ENCODE measurements around the gene COPS8.

Gene COPS8

GRCh38 chr2:237147317-237147716 lies 61.6 kb downstream of the COPS8 start:
- H3K4me1 ChIP-seq (ENCODE audit: insufficient read depth, low read length, severe bottlenecking), result no peaks in the 10 kb centered on the region
- no peaks in the 10 kb centered on the region for H3K36me3 ChIP-seq (ENCODE audit: insufficient read depth, low read length)
- no peak overlapping the region for H3K4me2 ChIP-seq (ENCODE audit: low read length)
- H3K9me3 ChIP-seq (ENCODE audit: low read length), result peaks cover 5% of the 10 kb centered on the region; the same call in 1 of the 2 replicates
- H3K27me3 ChIP-seq (ENCODE audit: insufficient read depth, low read length), result no peaks in the 10 kb centered on the region; the same call in 1 of the 2 replicates
- no peaks in the 10 kb centered on the region for H3F3A ChIP-seq (ENCODE audit: insufficient read depth, low read length)
- no peaks in the 10 kb centered on the region for H4K20me1 ChIP-seq (ENCODE audit: insufficient read depth, low read length)
- no peak overlapping the region for H3K4me3 ChIP-seq (ENCODE audit: low read depth, low read length, poor library complexity, severe bottlenecking)
- TF ChIP-seq EZH2 (IDR thresholded peaks at IDR 0.05; ENCODE audit: borderline replicate concordance, low read length), result no peak
- TF ChIP-seq CTCF (IDR thresholded peaks at IDR 0.05; ENCODE audit: low read length), result no peak
- H3K27ac ChIP-seq (ENCODE audit: low read depth, low read length, poor library complexity, severe bottlenecking), result no peak overlapping the region
- H3K79me2 ChIP-seq (ENCODE audit: insufficient read depth, low read length), result no peaks in the 10 kb centered on the region
- H3K9ac ChIP-seq (ENCODE audit: low read length), result no peak overlapping the region
- H2AFZ ChIP-seq (ENCODE audit: low read length), result no peak overlapping the region
- no peaks in the 10 kb centered on the region for H3K9me2 ChIP-seq (ENCODE audit: low read depth, low read length)

GRCh38 chr2:237148624-237149023 lies 62.9 kb downstream of the COPS8 start:
- Histone ChIP-seq H3K27me3 (ENCODE audit: insufficient read depth, low read length) (no peaks in the 10 kb centered on the region; the same call in 1 of the 2 replicates), H3K27ac (ENCODE audit: low read depth, low read length, poor library complexity, severe bottlenecking) (no peak overlapping the region)

DNA sequence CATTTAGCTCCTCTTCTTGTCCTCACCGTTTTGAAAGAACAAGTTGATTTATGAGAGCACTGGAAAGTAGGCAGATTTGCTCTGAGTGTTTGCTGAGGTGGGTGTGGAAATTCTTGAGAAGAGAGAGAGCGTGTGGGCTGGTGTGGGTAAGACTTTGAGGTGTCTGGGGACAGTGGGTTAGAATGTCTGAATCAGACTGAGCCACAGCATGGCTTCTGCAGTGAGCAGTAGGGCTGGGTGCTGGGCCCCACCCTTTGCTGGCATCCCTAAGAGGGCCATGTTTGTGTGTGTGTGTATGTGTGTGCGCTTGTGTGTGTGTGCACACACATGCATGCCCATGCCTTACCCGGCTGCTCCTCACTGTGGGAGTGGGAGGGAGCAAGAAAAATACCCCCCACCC lies 63.7 kb downstream of the COPS8 start:
- Histone ChIP-seq H3K4me3 (ENCODE audit: low read depth, low read length, poor library complexity, severe bottlenecking) (no peak overlapping the region), H4K20me1 (ENCODE audit: insufficient read depth, low read length) (no peaks in the 10 kb centered on the region), H3K9me2 (ENCODE audit: low read depth, low read length) (no peaks in the 10 kb centered on the region), H2AFZ (ENCODE audit: low read length) (no peak overlapping the region), H3K9ac (ENCODE audit: low read length) (no peak overlapping the region), H3K27me3 (ENCODE audit: insufficient read depth, low read length) (no peaks in the 10 kb centered on the region; the same call in 1 of the 2 replicates), H3K9me3 (ENCODE audit: low read length) (peaks cover 5% of the 10 kb centered on the region; the same call in 1 of the 2 replicates), H3F3A (ENCODE audit: insufficient read depth, low read length) (no peaks in the 10 kb centered on the region), H3K36me3 (ENCODE audit: insufficient read depth, low read length) (no peaks in the 10 kb centered on the region), H3K27ac (ENCODE audit: low read depth, low read length, poor library complexity, severe bottlenecking) (no peak overlapping the region), H3K79me2 (ENCODE audit: insufficient read depth, low read length) (no peaks in the 10 kb centered on the region), H3K4me1 (ENCODE audit: insufficient read depth, low read length, severe bottlenecking) (no peaks in the 10 kb centered on the region), H3K4me2 (ENCODE audit: low read length) (no peak overlapping the region)
- TF ChIP-seq EZH2 (IDR thresholded peaks at IDR 0.05; ENCODE audit: borderline replicate concordance, low read length) (no peak), CTCF (IDR thresholded peaks at IDR 0.05; ENCODE audit: low read length) (no peak)

More at GRCh38 chr2:237148624-237149023, 62.9 kb downstream of the COPS8 start:
- Histone ChIP-seq H3F3A (ENCODE audit: insufficient read depth, low read length) (no peaks in the 10 kb centered on the region), H3K36me3 (ENCODE audit: insufficient read depth, low read length) (no peaks in the 10 kb centered on the region), H3K4me3 (ENCODE audit: low read depth, low read length, poor library complexity, severe bottlenecking) (no peak overlapping the region), H3K9ac (ENCODE audit: low read length) (no peak overlapping the region), H2AFZ (ENCODE audit: low read length) (no peak overlapping the region), H4K20me1 (ENCODE audit: insufficient read depth, low read length) (no peaks in the 10 kb centered on the region), H3K4me2 (ENCODE audit: low read length) (no peak overlapping the region), H3K4me1 (ENCODE audit: insufficient read depth, low read length, severe bottlenecking) (no peaks in the 10 kb centered on the region), H3K9me3 (ENCODE audit: low read length) (peaks cover 5% of the 10 kb centered on the region; the same call in 1 of the 2 replicates), H3K79me2 (ENCODE audit: insufficient read depth, low read length) (no peaks in the 10 kb centered on the region), H3K9me2 (ENCODE audit: low read depth, low read length) (no peaks in the 10 kb centered on the region)
- TF ChIP-seq EZH2 (IDR thresholded peaks at IDR 0.05; ENCODE audit: borderline replicate concordance, low read length) (no peak), CTCF (IDR thresholded peaks at IDR 0.05; ENCODE audit: low read length) (no peak)
